HG02885 (cell line): Measurements from ENCODE around the gene PHLDB2.
A peak's percentile ranks its signal among the peaks of the same experiment; 100 is the strongest.

Experiments used
- ATAC-seq: cut with Tn5 transposase; IDR thresholded peaks from one replicate; pipeline ENCODE4 v1.9.1; 2021; ENCODE audit warnings: mild to moderate bottlenecking; ENCODE audit not compliant: unreplicated experiment, poor library complexity

The PHLDB2 gene

DNA sequence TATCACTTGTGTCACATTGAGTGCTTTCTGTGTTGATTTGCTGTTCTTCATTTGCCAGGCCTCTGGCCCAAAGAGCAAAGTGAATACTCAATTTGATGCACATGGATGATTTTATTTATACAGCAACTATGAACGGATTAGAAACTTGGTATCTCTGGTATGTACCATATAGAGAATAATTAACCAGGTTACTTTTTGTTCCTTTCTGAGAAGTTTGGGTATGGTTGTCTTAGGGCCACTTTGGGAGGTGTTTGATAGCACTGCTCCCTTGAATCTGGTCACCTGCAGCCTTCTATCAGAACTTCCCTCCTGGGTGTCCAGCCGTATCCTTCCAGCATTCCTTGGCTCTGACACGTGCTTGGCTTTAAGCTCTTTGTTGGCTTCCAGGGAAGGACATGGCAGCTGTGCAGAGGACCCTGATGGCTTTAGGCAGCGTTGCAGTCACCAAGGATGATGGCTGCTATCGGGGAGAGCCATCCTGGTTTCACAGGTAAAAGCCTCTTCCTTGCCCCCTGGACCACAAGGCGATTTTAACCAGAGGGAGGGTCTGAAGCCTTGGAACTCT, 152.4 kb downstream of the PHLDB2 start:
- no peak for ATAC-seq

DNA sequence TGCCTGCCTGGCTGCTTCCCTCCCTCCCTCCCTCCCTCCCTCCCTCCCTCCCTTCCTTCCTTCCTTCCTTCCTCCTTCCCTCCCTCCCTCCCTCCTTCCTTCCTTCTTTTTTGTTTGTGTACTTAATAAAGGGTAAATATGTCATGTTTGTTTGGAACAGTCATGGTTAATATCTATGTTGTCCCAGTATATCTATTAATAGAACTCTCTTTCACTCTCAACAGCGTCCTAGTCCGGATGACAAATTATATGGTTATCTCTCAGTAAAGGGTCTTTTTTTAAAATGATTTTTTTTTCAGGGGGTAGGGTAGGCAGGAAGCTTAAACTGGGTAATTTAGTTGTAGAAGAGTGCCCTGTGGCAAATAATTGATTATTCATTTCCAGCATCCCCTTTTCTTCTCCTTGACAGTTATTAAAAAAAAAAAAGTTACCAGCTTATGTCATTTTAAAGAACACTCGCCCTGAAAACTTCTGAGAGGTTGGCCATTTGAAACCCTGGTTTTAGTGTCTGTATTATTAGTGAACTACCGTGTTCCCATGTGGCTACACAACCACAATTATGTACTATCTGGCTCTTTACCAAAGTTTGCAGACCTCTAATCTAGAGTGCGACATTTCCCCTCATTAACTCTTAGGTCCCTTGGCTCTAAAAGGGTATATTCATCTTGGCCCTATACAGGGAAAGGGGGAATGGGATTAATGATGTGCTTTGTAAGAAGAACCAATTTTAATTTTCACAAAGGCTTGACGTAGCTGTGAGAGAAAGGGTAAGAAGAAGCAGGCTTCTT, 153.3 kb downstream of the PHLDB2 start:
- ATAC-seq, result no peak

DNA sequence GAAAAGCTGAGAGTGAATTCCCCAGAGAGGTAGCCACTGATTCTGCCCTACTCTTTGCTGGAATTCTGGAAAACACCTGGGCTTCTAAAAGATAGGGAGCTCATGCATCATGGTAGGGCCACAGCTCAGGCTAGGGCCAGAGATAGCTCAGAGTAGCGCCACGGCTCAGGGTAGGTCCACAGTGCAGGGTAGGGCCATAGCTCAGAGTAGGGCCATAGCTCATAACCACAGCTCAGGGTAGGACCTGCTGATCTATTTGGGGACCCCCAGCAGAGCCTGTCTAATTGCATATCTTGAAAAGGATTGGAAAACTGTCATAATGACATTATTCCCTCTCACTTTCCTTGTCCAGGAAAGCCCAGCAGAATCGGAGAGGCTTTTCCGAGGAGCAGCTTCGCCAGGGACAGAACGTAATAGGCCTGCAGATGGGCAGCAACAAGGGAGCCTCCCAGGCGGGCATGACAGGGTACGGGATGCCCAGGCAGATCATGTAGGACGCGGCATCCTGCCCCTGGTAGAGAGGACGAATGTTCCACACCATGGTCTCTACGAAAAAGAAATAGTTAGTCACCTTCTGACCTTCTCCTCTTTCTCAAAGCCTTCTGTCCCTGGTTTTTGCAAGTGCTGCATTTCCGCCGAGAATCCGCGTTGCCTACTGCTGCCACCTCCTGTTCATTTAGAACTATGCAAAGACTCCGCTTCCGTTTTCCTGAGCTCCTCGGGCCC, 154.2 kb downstream of the PHLDB2 start:
- ATAC-seq, result peak; percentile 92

DNA sequence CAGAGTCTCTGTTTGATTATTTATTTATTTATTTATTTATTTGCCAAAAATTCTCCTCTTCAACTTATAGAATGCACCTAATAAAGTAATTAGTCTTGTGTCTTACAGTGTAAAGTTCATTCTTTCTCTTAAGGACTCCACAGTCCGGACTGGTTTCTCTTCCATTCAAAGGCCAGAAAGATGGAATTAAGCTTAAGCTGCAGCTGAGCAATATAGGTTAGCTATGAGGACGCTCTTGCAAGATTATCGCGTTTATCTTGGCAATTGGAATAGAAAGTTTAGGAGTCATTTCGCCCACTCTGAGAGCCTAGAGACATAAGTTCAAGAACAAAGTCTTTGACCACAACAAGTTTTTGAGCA, 154.7 kb downstream of the PHLDB2 start:
- ATAC-seq, result peak; percentile 22

DNA sequence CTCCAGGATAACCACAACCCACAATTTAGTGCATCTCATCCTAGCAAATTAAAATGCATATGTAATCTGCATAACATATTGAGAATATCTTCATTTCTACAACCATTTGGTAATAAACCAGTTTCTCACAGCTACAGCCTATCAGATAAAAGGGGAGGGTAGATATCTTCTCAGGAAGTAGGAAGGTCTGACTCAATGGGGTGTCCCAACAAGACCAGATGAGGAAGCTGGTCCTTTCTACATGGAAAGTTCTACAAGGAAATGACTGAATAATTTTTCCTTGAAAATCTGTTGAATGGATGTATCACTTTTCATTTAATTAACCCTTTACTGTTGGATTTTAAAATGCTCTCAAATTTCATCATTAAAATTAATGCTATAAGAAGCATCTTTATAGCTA, 158.0 kb downstream of the PHLDB2 start:
- ATAC-seq, result no peak

DNA sequence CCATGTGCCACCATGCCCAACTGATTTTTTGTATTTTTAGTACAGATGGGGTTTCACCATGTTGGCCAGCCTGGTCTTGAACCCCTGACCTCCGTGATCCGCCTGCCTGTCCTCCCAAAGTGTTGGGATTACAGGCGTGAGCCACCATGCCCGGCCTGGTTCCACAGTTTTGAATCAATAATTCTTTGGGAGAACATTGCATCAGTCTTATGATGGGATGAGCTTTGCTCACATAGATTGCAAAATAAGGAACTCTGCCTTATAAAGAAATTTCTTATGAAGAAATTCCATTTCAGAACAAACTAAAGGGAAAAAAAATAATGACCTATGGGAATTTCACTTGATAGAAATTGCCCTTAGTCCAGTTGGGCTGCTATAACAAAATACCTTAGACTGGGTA, 159.6 kb downstream of the PHLDB2 start:
- no peak for ATAC-seq

DNA sequence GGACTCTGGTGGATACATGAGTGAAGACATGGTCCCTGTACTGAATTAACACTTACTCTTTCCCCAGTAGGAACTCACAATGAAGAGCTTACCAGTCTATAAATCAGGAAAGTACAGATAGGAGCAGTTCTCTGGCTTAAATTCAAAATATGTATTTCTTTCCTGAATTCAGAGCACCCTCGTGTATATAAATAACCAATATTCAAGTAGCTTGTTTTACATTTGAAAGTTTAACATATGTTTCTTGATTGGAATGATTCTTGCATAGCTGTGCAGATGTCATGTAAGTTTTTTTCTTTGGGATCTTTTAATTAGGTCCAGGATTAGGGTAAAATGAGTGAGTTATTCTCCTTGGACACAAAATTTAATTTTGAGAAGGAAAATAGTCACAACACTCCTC, 160.7 kb downstream of the PHLDB2 start:
- no peak for ATAC-seq

DNA sequence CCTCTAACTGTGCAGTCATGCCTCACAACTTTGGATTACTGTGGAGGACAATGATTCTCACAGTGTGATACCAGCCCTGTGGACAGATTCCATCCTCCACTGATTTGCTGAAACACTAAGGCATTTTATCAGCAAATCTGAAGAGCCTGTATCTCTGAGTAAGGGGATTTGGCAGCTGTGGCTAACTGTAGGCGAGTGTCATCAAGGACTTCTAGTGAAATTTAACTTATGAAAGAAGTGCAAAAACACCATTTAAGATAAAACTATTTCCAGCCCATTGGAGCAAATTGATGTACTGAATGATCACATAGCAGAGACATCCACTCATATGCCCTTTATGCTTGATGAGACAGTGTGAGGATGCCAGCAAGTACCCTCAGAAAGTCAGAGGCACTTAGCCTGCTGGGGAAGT, 161.6 kb downstream of the PHLDB2 start:
- ATAC-seq, result no peak
